Mesenchymal stem cell (in vitro differentiated cells and primary cell): ENCODE results near the gene TMEM240. TPM values are rescaled to one million over a fixed set of nuclear protein-coding genes. Genes with fewer than 3 reads are reported as not detected.

ENCODE experiments used
- DNase-seq: peaks from one replicate; pipeline ENCODE4 v3.0.0-alpha.2; 2013
- H2AFZ ChIP-seq: one replicate; pipeline ENCODE4 v1.6.1; 2013; ENCODE audit warnings: low read depth, mild to moderate bottlenecking, control low read depth, inconsistent platforms, low read length, moderate library complexity
- H2AK5ac ChIP-seq: 2 replicates; pipeline ENCODE4 v1.6.1; 2013; ENCODE audit warnings: low read length, moderate library complexity, mild to moderate bottlenecking, inconsistent platforms; ENCODE audit not compliant: severe bottlenecking
- H2BK120ac ChIP-seq: one replicate; pipeline ENCODE4 v1.6.1; 2013; ENCODE audit warnings: low read depth, mild to moderate bottlenecking, inconsistent platforms, low read length, moderate library complexity
- H2BK12ac ChIP-seq, 2 experiments: one replicate each; pipeline ENCODE4 v1.6.1; 2013; ENCODE audit warnings: inconsistent platforms in 2 of 2, low read length in 2 of 2, mild to moderate bottlenecking in 2 of 2, moderate library complexity in 2 of 2, control low read depth in 1 of 2
- H2BK15ac ChIP-seq: one replicate; pipeline ENCODE4 v1.6.1; 2013; ENCODE audit warnings: mild to moderate bottlenecking, low read depth, inconsistent platforms; ENCODE audit not compliant: poor library complexity, severe bottlenecking
- H2BK5ac ChIP-seq: 2 replicates; pipeline ENCODE4 v1.6.1; 2013; ENCODE audit warnings: low read depth, mild to moderate bottlenecking, low read length, control low read depth, inconsistent platforms; ENCODE audit not compliant: poor library complexity, severe bottlenecking
- H3K14ac ChIP-seq, 2 experiments: one replicate each; pipeline ENCODE4 v1.6.1; 2013; ENCODE audit warnings: inconsistent platforms in 2 of 2, low read length in 2 of 2, control low read depth in 1 of 2, mild to moderate bottlenecking in 1 of 2, moderate library complexity in 1 of 2
- H3K18ac ChIP-seq, 2 experiments: one replicate each; pipeline ENCODE4 v1.6.1; 2013; ENCODE audit warnings: inconsistent platforms in 2 of 2, low read length in 2 of 2, control low read depth in 1 of 2, low read depth in 1 of 2, mild to moderate bottlenecking in 1 of 2
- H3K23ac ChIP-seq, 2 experiments: one replicate each; pipeline ENCODE4 v1.6.1; 2013; ENCODE audit warnings: inconsistent platforms in 2 of 2, low read length in 2 of 2, mild to moderate bottlenecking in 2 of 2, moderate library complexity in 2 of 2, control low read depth in 1 of 2
- H3K27ac ChIP-seq: 2 replicates; pipeline ENCODE4 v1.5.1; 2013; ENCODE audit warnings: mild to moderate bottlenecking, moderate library complexity, low read length, control low read depth, inconsistent platforms; ENCODE audit not compliant: poor library complexity, severe bottlenecking
- H3K27me3 ChIP-seq, 2 experiments: 2 replicates each; pipeline versions ENCODE4 v1.6.1 to v1.7.0; 2013; ENCODE audit warnings: low read length in 2 of 2, mild to moderate bottlenecking in 2 of 2, moderate library complexity in 2 of 2, control low read depth in 1 of 2, inconsistent platforms in 1 of 2; ENCODE audit not compliant: control insufficient read depth in 1 of 2, insufficient read depth in 1 of 2
- H3K36me3 ChIP-seq, 2 experiments: 2 replicates each; pipeline versions ENCODE4 v1.6.1 to v1.7.0; 2013; ENCODE audit warnings: low read length in 2 of 2, control low read depth in 1 of 2, inconsistent platforms in 1 of 2, low read depth in 1 of 2, mild to moderate bottlenecking in 1 of 2; ENCODE audit not compliant: insufficient read depth in 2 of 2, control insufficient read depth in 1 of 2
- H3K4ac ChIP-seq, 2 experiments: one replicate each; pipeline ENCODE4 v1.6.1; 2013; ENCODE audit warnings: inconsistent platforms in 2 of 2, low read length in 2 of 2, mild to moderate bottlenecking in 2 of 2, moderate library complexity in 2 of 2, control low read depth in 1 of 2, low read depth in 1 of 2
- H3K4me1 ChIP-seq: 2 replicates; pipeline ENCODE4 v1.6.1; 2013; ENCODE audit warnings: low read depth, low read length, control low read depth; ENCODE audit not compliant: control insufficient read depth, insufficient read depth
- H3K4me2 ChIP-seq: 2 replicates; pipeline ENCODE4 v1.6.1; 2013; ENCODE audit warnings: low read length, mild to moderate bottlenecking, inconsistent platforms; ENCODE audit not compliant: poor library complexity, severe bottlenecking
- H3K4me3 ChIP-seq, 2 experiments: 2 replicates each; pipeline versions ENCODE4 v1.5.1 to v1.7.0; 2013; ENCODE audit warnings: low read length in 2 of 2, mild to moderate bottlenecking in 2 of 2, control low read depth in 1 of 2, low read depth in 1 of 2; ENCODE audit not compliant: insufficient read depth in 1 of 2
- H3K79me1 ChIP-seq: replicated peaks from 2 replicates; pipeline ENCODE4 v1.6.1; 2013; ENCODE audit warnings: mild to moderate bottlenecking, control low read depth, low read length, inconsistent platforms; ENCODE audit not compliant: poor library complexity, severe bottlenecking
- H3K9ac ChIP-seq: 2 replicates; pipeline ENCODE4 v1.7.0; 2013; ENCODE audit warnings: mild to moderate bottlenecking, low read length, moderate library complexity
- H3K9me3 ChIP-seq: 2 replicates; pipeline ENCODE4 v1.7.0; 2013; ENCODE audit warnings: mild to moderate bottlenecking, low read length; ENCODE audit not compliant: control insufficient read depth
- H4K8ac ChIP-seq: one replicate; pipeline ENCODE4 v1.6.1; 2013; ENCODE audit warnings: inconsistent platforms, mild to moderate bottlenecking, low read length, moderate library complexity
- H4K91ac ChIP-seq: one replicate; pipeline ENCODE4 v1.6.1; 2013; ENCODE audit warnings: mild to moderate bottlenecking, low read length, inconsistent platforms
- WGBS: methylation state at CpG from one replicate; pipeline ENCODE4 v1.1.7; 2013; ENCODE audit warnings: mixed read lengths; 5-methylcytosine and 5-hydroxymethylcytosine counted together
- polyA plus RNA-seq, 2 experiments: library from polyadenylated mRNA; stranded (reverse); fragments of 200-250 nt; gene quantifications; one replicate each; pipeline ENCODE4 v1.2.3, GENCODE V29; 2013

Gene TMEM240
- polyA plus RNA-seq (2013, experiment 1 of 2), result 3.3 TPM
- polyA plus RNA-seq (2013, experiment 2 of 2), result 3.3 TPM

- peaks cover 24% of the 10 kb centered on the region for H3K79me1 ChIP-seq
- peak within 1 kb of the TSS; percentile 72 to 82 for H3K4me3 ChIP-seq
- H2BK120ac ChIP-seq, result peak within 1 kb of the TSS; percentile 88
- H3K4ac ChIP-seq, result peak within 1 kb of the TSS; percentile 53 to 69
- WGBS, result under 1% methylated on average over 37 of the region's 100 CpGs
- peak within 1 kb of the TSS; percentile 68 for H2BK15ac ChIP-seq
- peaks cover 39 to 77% of the 10 kb centered on the region in 2 experiments for H3K36me3 ChIP-seq
- H3K18ac ChIP-seq, result peak within 1 kb of the TSS; percentile 78 to 91
- H3K27ac ChIP-seq, result no peak within 1 kb of the TSS
- H2AFZ ChIP-seq, result peak within 1 kb of the TSS; percentile 30
- H2AK5ac ChIP-seq, result peak within 1 kb of the TSS; percentile 28
- H3K9ac ChIP-seq, result peak within 1 kb of the TSS; percentile 73
- no peaks in the 10 kb centered on the region for H3K9me3 ChIP-seq
- H3K14ac ChIP-seq, result peak within 1 kb of the TSS; percentile 57 to 77
- peak within 1 kb of the TSS; percentile 96 for H3K4me2 ChIP-seq
- peaks cover 42% of the 10 kb centered on the region for H3K4me1 ChIP-seq
- H3K23ac ChIP-seq, result no peak within 1 kb of the TSS
- no peaks in the 10 kb centered on the region for H3K27me3 ChIP-seq
- peak within 1 kb of the TSS; percentile 86 for H4K8ac ChIP-seq
- no peak within 1 kb of the TSS for H2BK5ac ChIP-seq
- peak within 1 kb of the TSS; percentile 3 to 65 for H2BK12ac ChIP-seq
- DNase-seq, result peak; percentile 81
- peak within 1 kb of the TSS; percentile 97 for H4K91ac ChIP-seq
Measured at GRCh38 chr1:1540090-1540817, at the start of gene TMEM240. TSS of gene TMEM240 (minus strand) at chr1:1540624. CDS start at chr1:1540346, 278 bp downstream.

GRCh38 chr1:1583347-1584010 is 43.1 kb upstream of the TMEM240 start:
- Histone ChIP-seq H2BK12ac (no peak overlapping the region), H2BK15ac (no peak overlapping the region), H3K9me3 (no peaks in the 10 kb centered on the region), H3K4me2 (no peak overlapping the region), H4K8ac (peak overlapping the region; percentile 55), H3K18ac (no peak overlapping the region), H3K4ac (no peak overlapping the region), H3K14ac (no peak overlapping the region), H4K91ac (no peak overlapping the region), H3K79me1 (no peaks in the 10 kb centered on the region), H3K27ac (no peak overlapping the region), H2AFZ (no peak overlapping the region), H2AK5ac (no peak overlapping the region), H3K4me1 (no peaks in the 10 kb centered on the region), H3K27me3 (peaks cover 19 to 39% of the 10 kb centered on the region in 2 experiments), H2BK5ac (no peak overlapping the region), H3K36me3 (no peaks in the 10 kb centered on the region), H3K4me3 (no peak overlapping the region), H3K9ac (no peak overlapping the region), H3K23ac (no peak overlapping the region), H2BK120ac (no peak overlapping the region)
- 81% methylated on average over 22 of the region's 23 CpGs for WGBS
- no peak for DNase-seq

DNA sequence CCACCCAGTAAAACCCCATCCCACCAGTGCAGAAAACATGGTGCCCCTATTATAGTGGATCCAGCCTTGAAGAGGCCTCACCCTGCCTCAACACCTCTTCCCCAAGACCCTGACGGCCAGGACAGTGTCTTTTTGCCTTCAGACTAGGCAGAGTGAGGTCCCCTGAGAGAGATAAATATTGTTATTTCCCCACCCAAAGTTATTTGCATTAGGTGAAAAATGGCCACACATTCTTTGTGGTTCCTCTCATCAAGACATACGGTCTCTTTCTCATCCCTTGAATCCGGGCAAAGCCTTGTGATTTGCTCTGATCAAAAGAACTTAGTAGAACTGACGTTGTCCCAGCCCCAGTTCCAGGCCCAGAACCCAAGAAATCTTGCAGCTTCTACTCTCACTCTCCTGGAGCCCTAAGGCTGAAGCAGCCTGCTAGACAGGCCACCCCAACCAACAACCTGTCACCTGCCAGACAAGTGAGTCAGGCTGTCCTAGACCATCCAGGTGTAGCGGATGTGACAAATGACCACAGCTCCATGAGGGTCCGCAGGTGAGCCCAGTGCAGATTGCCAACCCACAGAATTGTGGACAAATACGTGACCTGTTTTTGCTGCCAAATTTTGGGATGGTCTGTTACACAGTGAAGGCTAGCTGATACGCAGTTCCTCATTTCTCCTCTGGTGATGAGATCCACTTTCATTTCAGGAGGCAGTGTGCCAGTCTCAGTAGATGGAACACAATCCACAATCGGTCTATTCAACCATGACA is 42.3 kb upstream of the TMEM240 start:
- H3K9ac ChIP-seq, result no peak overlapping the region
- H2BK120ac ChIP-seq, result no peak overlapping the region
- H3K27me3 ChIP-seq, result peaks cover 24 to 46% of the 10 kb centered on the region in 2 experiments
- no peaks in the 10 kb centered on the region for H3K4me1 ChIP-seq
- H2AFZ ChIP-seq, result no peak overlapping the region
- no peak overlapping the region for H3K4me3 ChIP-seq
- no peak for DNase-seq
- no peak overlapping the region for H2BK15ac ChIP-seq
- H3K4ac ChIP-seq, result no peak overlapping the region
- 80% methylated on average over 9 of the region's 9 CpGs for WGBS
- no peak overlapping the region for H2BK12ac ChIP-seq
- no peaks in the 10 kb centered on the region for H3K9me3 ChIP-seq
- H4K91ac ChIP-seq, result no peak overlapping the region
- H2BK5ac ChIP-seq, result no peak overlapping the region
- H3K27ac ChIP-seq, result no peak overlapping the region
- H2AK5ac ChIP-seq, result no peak overlapping the region
- H4K8ac ChIP-seq, result peak overlapping the region; percentile 54
- H3K14ac ChIP-seq, result no peak overlapping the region
- H3K36me3 ChIP-seq, result no peaks in the 10 kb centered on the region
- H3K4me2 ChIP-seq, result no peak overlapping the region
- H3K23ac ChIP-seq, result no peak overlapping the region
- H3K79me1 ChIP-seq, result no peaks in the 10 kb centered on the region
- H3K18ac ChIP-seq, result no peak overlapping the region
